K562 (cell line): ENCODE measurements around the gene TSPAN32.

Experiments used
- CXXC5 ChIP-seq: fragments of 250-450 bp; sonication (Bioruptor Pico); IDR thresholded peaks from 2 replicates; pipeline ENCODE4 v1.8.0; 2022; ENCODE audit warnings: inconsistent platforms, mild to moderate bottlenecking, moderate library complexity
- DIDO1 ChIP-seq: fragments of 450-650 bp; IDR thresholded peaks from 2 replicates; pipeline ENCODE4 v1.6.1; 2016; ENCODE audit warnings: low read depth, missing biosample characterization, missing genetic modification characterization
- ETV6 ChIP-seq, 3 experiments: fragments of 150-350 bp in 1 of 3; sonication (generic) in 1 of 3; formaldehyde crosslinking in 1 of 3; IDR thresholded peaks; 2 replicates each; pipeline versions ENCODE4 v1.6.1 to v1.8.0; 2014 to 2022; ENCODE audit warnings: borderline replicate concordance in 2 of 3, low read depth in 2 of 3, antibody characterized with exemption in 1 of 3, low read length in 1 of 3, mild to moderate bottlenecking in 1 of 3, missing genetic modification reagents in 1 of 3
- EZH2 ChIP-seq: IDR thresholded peaks from 2 replicates; pipeline ENCODE4 v1.6.1; 2012; ENCODE audit warnings: low read depth, mild to moderate bottlenecking, inconsistent platforms, low read length, borderline replicate concordance
- GTF2E2 ChIP-seq: fragments of 200-800 bp; sonication (Bioruptor generic); IDR thresholded peaks from 2 replicates; pipeline ENCODE4 v1.6.1; 2016; ENCODE audit warnings: missing genetic modification characterization, missing compliant biosample characterization
- HCFC1 ChIP-seq: IDR thresholded peaks from 2 replicates; pipeline ENCODE4 v1.6.1; 2012; ENCODE audit warnings: low read depth, low read length, improper control_type of control experiment
- ZHX1 ChIP-seq: fragments of 150-350 bp; conservative IDR thresholded peaks from 2 replicates; pipeline ENCODE4 v1.6.1; 2014; ENCODE audit warnings: low read length
- ZKSCAN1 ChIP-seq: fragments of 150-350 bp; IDR thresholded peaks from 2 replicates; pipeline ENCODE4 v1.6.1; 2016; ENCODE audit warnings: low read depth, low read length
- ZNF24 ChIP-seq: fragments of 450-650 bp; IDR thresholded peaks from 2 replicates; pipeline ENCODE4 v1.6.1; 2016
- ZNF277 ChIP-seq: fragments of 250-450 bp; sonication (Bioruptor Pico); IDR thresholded peaks from 2 replicates; pipeline ENCODE4 v1.8.0; 2022; ENCODE audit warnings: inconsistent platforms, mild to moderate bottlenecking, moderate library complexity, borderline replicate concordance
- ZNF780A ChIP-seq: fragments of 250-450 bp; sonication (Bioruptor Pico); IDR thresholded peaks from 2 replicates; pipeline ENCODE4 v1.5.0; 2021; ENCODE audit warnings: mild to moderate bottlenecking
- TF ChIP-seq, protein P1 (sequence below): sonication (generic); formaldehyde crosslinking; IDR thresholded peaks from 2 replicates; pipeline ENCODE4 v1.8.1; 2023; ENCODE audit warnings: mild to moderate bottlenecking, missing genetic modification reagents

DNA sequence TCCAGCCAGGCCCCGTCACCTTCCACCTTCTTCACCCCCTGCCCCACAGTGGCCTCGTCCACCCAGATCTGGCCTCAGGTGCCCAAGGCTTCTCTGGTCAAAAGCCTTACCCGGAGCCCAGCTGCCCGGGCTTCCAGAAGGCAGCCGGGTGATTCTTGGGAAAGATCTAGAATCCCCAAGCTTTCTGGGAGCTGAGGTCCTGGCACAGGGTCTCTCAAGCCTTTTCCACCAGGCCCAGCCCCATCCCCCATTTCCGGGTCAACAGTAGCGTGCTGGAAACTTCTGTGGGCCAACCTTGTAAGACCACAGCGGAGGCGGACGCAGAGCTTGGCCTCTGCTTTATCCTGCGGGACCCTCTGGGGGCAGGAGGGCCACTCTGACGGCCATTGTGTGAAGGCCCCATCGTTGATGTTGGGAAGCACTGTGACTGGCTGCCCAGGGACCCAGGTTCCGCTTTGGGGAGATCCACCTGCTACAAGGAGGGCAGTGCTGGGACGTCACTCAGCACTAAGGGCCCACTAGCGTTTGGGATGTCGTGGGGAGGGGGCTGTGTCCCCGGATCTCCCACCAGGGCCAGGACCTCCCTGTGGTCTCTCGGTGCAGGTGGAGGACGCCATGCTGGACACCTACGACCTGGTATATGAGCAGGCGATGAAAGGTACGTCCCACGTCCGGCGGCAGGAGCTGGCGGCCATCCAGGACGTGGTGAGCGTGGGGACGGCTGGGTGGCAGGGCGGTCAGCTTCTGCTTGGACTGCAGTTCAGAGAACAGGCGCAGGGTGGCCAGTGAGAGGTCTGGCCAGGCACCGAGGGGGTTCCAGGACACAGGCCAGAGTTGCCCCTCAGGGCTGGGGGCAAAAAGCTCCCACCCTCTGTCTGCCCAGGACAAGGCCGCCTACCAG is 11.5 kb downstream of the TSPAN32 start:
- no peak for TF ChIP-seq ZHX1
- no peak for TF ChIP-seq CXXC5
- TF ChIP-seq EZH2: no peak
- no peak for TF ChIP-seq ZKSCAN1
- no peak for TF ChIP-seq ZNF277
- TF ChIP-seq HCFC1: no peak
- no peak for TF ChIP-seq GTF2E2 (tag)
- TF ChIP-seq DIDO1 (tag): no peak
- TF ChIP-seq ZNF780A: no peak
- TF ChIP-seq ETV6 (IDR thresholded peaks at IDR 0.05; ENCODE audit: borderline replicate concordance in 1 of 2, low read depth in 2 of 2, low read length in 1 of 2): no peak
- no peak for TF ChIP-seq ETV6 (CRISPR knock-in tag; IDR thresholded peaks at IDR 0.05; ENCODE audit: borderline replicate concordance)
- TF ChIP-seq, protein P1, sequence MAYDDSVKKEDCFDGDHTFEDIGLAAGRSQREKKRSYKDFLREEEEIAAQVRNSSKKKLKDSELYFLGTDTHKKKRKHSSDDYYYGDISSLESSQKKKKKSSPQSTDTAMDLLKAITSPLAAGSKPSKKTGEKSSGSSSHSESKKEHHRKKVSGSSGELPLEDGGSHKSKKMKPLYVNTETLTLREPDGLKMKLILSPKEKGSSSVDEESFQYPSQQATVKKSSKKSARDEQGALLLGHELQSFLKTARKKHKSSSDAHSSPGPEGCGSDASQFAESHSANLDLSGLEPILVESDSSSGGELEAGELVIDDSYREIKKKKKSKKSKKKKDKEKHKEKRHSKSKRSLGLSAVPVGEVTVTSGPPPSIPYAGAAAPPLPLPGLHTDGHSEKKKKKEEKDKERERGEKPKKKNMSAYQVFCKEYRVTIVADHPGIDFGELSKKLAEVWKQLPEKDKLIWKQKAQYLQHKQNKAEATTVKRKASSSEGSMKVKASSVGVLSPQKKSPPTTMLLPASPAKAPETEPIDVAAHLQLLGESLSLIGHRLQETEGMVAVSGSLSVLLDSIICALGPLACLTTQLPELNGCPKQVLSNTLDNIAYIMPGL (CRISPR knock-in tag): no peak
- no peak for TF ChIP-seq ZNF24
